Middle frontal gyrus (tissue), 1 donor: ENCODE measurements around the gene FXYD6.

ENCODE experiments used
- DNase-seq: peaks from one replicate; pipeline ENCODE4 v3.0.0-alpha.2; 2015; ENCODE audit warnings: low spot score; ENCODE audit errors: extremely low spot score

FXYD6 gene

GRCh38 chr11:117794772-117795629 lies 81.5 kb downstream of the FXYD6 start:
- DNase-seq: no peak

GRCh38 chr11:117794135-117794534 lies 82.3 kb downstream of the FXYD6 start:
- DNase-seq: no peak

- no peak for DNase-seq
These were observed 82.9 kb downstream of the FXYD6 start for GRCh38 chr11:117793583-117793982.

- DNase-seq: no peak
These were observed 83.5 kb downstream of the FXYD6 start for GRCh38 chr11:117792992-117793391.

GRCh38 chr11:117792241-117792640 lies 84.2 kb downstream of the FXYD6 start:
- no peak for DNase-seq

GRCh38 chr11:117790279-117790678 lies 86.2 kb downstream of the FXYD6 start:
- DNase-seq: no peak

GRCh38 chr11:117789241-117789640 lies 87.2 kb downstream of the FXYD6 start:
- DNase-seq: no peak
